Thymus (tissue), 11 donors: ENCODE results near the gene CTDNEP1. TPM values are rescaled to one million over a fixed set of nuclear protein-coding genes. Genes with fewer than 3 reads are reported as not detected.

Source experiments
- DNase-seq, 9 donors: peaks; one replicate each; pipeline ENCODE4 v3.0.0-alpha.2; 2013; ENCODE audit warnings: low spot score in 9 of 9, low read depth in 6 of 9, missing footprints in 1 of 9
- H3K27ac ChIP-seq, 2 donors: one replicate each; pipeline ENCODE4 v1.5.1; 2013; ENCODE audit warnings: control low read depth in 1 of 2, low read depth in 1 of 2, low read length in 1 of 2, mild to moderate bottlenecking in 1 of 2, moderate library complexity in 1 of 2
- H3K27me3 ChIP-seq, 2 donors: one replicate each; pipeline ENCODE4 v1.5.1; 2013; ENCODE audit warnings: low read length in 1 of 2; ENCODE audit not compliant: control insufficient read depth in 2 of 2, insufficient read depth in 1 of 2
- H3K36me3 ChIP-seq, 2 donors: one replicate each; pipeline ENCODE4 v1.5.1; 2013; ENCODE audit warnings: low read length in 1 of 2, mild to moderate bottlenecking in 1 of 2, moderate library complexity in 1 of 2; ENCODE audit not compliant: control insufficient read depth in 2 of 2, insufficient read depth in 2 of 2
- H3K4me1 ChIP-seq, 2 donors: one replicate each; pipeline ENCODE4 v1.5.1; 2013; ENCODE audit warnings: low read length in 2 of 2; ENCODE audit not compliant: control insufficient read depth in 2 of 2, insufficient read depth in 2 of 2
- H3K4me3 ChIP-seq, 2 donors: one replicate each; pipeline ENCODE4 v1.5.1; 2013; ENCODE audit warnings: low read length in 2 of 2, control low read depth in 1 of 2, mild to moderate bottlenecking in 1 of 2
- H3K9me3 ChIP-seq, 2 donors: one replicate each; pipeline ENCODE4 v1.5.1; 2013; ENCODE audit warnings: low read length in 1 of 2, mild to moderate bottlenecking in 1 of 2; ENCODE audit not compliant: control insufficient read depth in 2 of 2, insufficient read depth in 1 of 2
- WGBS: extraction: QIAGEN DNeasy Blood & Tissue Kit; methylation state at CpG from one replicate; pipeline ENCODE4 v1.1.7; 2013; 5-methylcytosine and 5-hydroxymethylcytosine counted together
- polyA plus RNA-seq: library from polyadenylated mRNA; stranded (reverse); fragments of 200-250 nt; gene quantifications from one replicate; pipeline ENCODE4 v1.2.3, GENCODE V29; 2013
- total RNA-seq: library from RNA; stranded (reverse); fragments of 120-200 nt; gene quantifications from one replicate; pipeline ENCODE4 v1.2.4, GENCODE V29; 2013
- donor health status: healthy.

Gene CTDNEP1
- total and polyA plus RNA-seq, 2 donors = 19.5 to 79.7 TPM

DNA sequence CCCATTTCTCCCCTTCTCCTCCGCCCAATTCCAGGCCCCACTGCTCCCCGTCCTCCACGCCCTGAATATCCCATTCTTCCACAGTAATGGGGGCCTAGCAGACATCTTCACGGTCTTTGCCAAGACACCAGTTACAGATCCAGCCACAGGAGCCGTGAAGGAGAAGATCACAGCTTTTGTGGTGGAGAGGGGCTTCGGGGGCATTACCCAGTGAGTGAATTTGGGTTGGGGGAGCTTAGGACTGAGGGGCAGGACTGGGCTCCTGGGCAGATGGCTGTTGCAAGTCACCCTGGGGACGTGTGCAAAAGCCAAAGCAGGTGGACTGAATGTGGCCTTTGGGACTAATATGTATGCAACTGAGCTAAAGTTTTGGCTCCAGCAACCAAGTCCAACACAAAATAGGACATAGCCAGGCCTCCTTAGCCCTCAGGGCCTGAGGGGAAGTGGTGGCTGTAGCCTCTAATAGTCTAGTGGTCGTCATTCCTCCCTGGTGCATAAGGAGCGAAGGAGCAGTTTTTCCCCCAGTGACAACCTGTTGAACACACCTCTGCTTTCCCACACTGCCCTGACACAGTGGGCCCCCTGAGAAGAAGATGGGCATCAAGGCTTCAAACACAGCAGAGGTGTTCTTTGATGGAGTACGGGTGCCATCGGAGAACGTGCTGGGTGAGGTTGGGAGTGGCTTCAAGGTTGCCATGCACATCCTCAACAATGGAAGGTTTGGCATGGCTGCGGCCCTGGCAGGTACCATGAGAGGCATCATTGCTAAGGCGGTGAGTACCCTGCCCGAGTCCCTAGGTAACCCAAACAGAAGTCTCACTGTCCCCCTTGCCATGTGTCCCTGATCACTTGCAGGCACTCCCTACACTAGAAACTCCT is 29.2 kb downstream of the CTDNEP1 start:
- Histone ChIP-seq H3K4me1 (peaks cover 27 to 37% of the 10 kb centered on the region in 2 donors), H3K4me3 (no peak overlapping the region), H3K9me3 (peaks cover 0 to 3% of the 10 kb centered on the region in 2 donors), H3K36me3 (peaks cover 56 to 58% of the 10 kb centered on the region in 2 donors), H3K27ac (peak overlapping the region in 1 of 2 donors; percentile 9), H3K27me3 (no peaks in the 10 kb centered on the region)
- 97% methylated on average over 15 of the region's 15 CpGs for WGBS
- DNase-seq = no peak

DNA sequence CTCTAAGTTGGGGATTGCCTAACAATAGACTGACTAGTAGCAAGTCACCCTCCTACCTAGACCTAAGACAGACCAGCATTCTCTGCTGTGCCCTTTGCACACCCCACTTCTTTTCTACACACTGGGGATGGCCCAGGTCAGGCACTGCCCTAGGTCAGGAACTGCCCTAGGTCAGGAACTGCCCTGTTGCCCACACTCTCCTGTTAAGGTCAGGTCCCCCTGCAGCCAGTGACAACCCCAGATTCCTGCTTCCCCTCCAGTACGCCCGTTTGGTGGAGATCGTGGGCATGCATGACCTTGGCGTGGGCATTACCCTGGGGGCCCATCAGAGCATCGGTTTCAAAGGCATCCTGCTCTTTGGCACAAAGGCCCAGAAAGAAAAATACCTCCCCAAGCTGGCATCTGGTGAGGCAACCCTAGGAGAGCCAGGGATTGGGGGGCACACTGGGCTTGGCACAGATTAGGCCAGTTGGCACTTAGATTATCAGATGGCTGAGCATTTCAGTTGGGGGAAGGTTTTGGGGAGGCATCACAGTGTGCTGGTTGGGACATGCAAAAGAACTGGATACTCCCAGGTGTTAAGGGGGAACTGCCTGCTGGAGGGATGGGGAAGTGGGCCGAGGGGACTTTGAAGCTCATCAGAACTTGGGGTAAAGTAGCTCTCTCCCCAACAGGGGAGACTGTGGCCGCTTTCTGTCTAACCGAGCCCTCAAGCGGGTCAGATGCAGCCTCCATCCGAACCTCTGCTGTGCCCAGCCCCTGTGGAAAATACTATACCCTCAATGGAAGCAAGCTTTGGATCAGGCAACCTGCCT is 30.0 kb downstream of the CTDNEP1 start:
- Histone ChIP-seq H3K36me3 (peaks cover 47 to 50% of the 10 kb centered on the region in 2 donors), H3K4me1 (peaks cover 32 to 43% of the 10 kb centered on the region in 2 donors), H3K9me3 (peaks cover 0 to 3% of the 10 kb centered on the region in 2 donors), H3K27ac (peak overlapping the region in 1 of 2 donors; percentile 3), H3K4me3 (no peak overlapping the region), H3K27me3 (no peaks in the 10 kb centered on the region)
- WGBS = 87% methylated on average over 10 of the region's 10 CpGs
- DNase-seq = no peak

DNA sequence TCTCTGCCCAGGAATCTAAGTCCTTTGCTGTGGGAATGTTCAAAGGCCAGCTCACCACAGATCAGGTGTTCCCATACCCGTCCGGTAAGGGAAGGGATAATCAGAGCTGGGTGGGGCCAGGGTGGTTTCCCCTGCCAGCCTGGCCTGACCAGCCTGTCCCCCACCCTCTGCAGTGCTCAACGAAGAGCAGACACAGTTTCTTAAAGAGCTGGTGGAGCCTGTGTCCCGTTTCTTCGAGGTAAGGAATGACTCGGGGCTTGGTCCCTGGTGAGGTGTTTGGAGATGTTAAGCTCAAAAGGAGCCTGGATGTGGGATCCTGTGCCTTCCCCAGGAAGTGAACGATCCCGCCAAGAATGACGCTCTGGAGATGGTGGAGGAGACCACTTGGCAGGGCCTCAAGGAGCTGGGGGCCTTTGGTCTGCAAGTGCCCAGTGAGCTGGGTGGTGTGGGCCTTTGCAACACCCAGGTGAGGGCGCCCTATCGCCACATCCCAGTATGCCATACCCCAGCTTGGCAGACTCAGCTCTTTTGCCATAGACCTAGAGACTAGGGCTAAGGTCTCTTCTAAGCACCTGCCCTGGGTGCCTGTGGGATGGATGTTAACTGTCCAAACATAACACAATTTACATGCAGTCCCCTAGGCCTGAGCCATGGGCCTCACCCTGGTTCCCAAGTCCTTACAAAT is 30.8 kb downstream of the CTDNEP1 start:
- DNase-seq = peak in 2 of 9 donors; percentile 53 to 69
- H3K4me1 ChIP-seq = peaks cover 39 to 50% of the 10 kb centered on the region in 2 donors
- H3K9me3 ChIP-seq = peaks cover 0 to 3% of the 10 kb centered on the region in 2 donors
- H3K27me3 ChIP-seq = no peaks in the 10 kb centered on the region
- H3K36me3 ChIP-seq = peaks cover 40 to 43% of the 10 kb centered on the region in 2 donors
- peak overlapping the region; percentile 72 to 94 for H3K4me3 ChIP-seq
- peak overlapping the region; percentile 89 to 90 for H3K27ac ChIP-seq
- WGBS = 51% methylated on average over 11 of the region's 11 CpGs

DNA sequence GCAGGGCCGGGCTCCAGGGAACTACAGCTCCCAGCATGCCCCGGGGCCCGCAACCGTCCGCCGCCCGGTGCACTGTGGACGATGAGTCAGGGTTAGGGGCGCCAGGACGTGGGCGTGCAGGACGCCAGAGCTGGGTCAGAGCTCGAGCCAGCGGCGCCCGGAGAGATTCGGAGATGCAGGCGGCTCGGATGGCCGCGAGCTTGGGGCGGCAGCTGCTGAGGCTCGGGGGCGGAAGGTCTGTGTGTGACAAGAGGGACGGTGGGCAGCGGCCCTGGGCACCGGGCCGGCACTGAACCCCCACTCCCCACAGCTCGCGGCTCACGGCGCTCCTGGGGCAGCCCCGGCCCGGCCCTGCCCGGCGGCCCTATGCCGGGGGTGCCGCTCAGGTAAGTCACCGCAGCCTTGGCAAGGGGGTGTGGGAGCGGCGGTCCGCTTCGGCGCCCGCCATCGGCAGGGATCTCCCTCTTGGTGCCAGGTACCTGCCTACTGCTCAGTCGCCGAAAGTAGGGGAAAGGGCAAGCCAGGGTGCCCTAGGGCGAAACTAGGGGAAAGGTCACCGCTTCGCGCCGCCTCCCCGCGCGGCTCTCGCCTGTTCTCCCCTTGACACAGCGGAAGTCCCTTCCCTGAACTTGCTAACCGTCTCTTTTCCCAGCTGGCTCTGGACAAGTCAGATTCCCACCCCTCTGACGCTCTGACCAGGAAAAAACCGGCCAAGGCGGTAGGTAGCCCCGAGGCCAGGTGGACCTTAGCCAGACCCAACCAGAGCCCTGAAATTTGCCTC is 31.5 kb downstream of the CTDNEP1 start, which contains the start of the genes ACADVL and DLG4:
Gene ACADVL (plus strand): TSS at position 127 of the 781 bp plus-strand sequence. CDS start 47 bp downstream, at position 174.
Gene DLG4 (minus strand): TSS at position 25 of the 781 bp plus-strand sequence.
- Histone ChIP-seq H3K4me1 (peaks cover 43 to 58% of the 10 kb centered on the region in 2 donors), H3K4me3 (peak within 1 kb of the TSS; percentile 72 to 94), H3K27ac (peak within 1 kb of the TSS; percentile 89 to 90), H3K9me3 (peaks cover 0 to 3% of the 10 kb centered on the region in 2 donors), H3K27me3 (no peaks in the 10 kb centered on the region), H3K36me3 (peaks cover 33 to 36% of the 10 kb centered on the region in 2 donors)
- under 1% methylated on average over 63 of the region's 63 CpGs for WGBS
- DNase-seq = peak in 3 of 9 donors; percentile 70 to 84 (median 74)

DNA sequence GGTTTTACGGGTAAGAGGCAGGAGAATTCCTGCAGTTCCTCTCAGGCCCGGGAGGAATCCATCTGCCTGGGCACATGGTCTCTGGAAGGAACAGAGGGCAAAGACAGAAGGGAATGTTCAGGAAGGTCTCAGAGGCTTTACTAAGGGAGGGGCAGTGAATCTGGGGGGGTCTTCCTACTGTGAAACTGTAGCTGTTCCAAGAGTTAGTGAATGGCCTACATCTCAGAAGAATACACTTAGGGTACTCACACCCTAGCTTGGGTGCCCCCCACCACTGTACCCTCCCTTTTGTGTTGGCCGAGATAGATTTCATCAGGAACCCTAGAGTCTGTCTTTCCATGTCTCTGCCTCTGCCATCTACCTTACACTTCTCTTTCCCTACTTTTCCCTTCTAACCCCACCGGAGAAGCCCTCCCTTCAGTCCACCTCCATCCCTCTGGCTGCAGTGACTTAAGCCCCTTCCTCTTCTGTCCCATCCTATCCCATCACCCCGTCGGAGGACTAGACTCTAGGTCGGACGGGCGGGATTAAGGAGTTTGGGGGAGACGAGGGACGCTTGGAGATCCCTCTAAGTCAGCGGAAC is 32.2 kb downstream of the CTDNEP1 start:
- H3K4me3 ChIP-seq = peak overlapping the region; percentile 72 to 94

DNA sequence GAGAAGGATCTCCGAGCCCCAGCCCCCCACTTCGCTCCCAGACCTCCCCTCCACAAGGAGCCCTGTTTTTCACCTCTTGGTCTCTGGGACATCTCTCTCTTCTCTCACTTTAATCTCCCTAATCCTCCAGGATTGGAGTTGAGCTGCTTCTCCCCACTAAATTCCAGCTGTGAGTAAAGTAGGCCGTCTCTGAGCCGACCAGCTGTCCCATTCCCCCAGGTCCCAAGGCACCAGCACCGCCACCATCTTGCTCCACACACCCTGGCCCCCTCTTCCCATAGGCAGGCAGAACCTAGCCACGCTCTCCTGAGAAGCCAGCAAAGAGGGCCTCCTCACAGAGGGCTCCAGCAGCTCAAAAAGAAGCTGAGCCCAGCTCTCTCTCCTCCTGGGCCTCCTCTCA is 32.8 kb downstream of the CTDNEP1 start:
- Histone ChIP-seq H3K27ac (peak overlapping the region; percentile 37 to 90), H3K4me1 (peaks cover 48 to 70% of the 10 kb centered on the region in 2 donors), H3K27me3 (no peaks in the 10 kb centered on the region), H3K36me3 (peaks cover 20 to 24% of the 10 kb centered on the region in 2 donors), H3K4me3 (no peak overlapping the region), H3K9me3 (peaks cover 0 to 3% of the 10 kb centered on the region in 2 donors)
- WGBS = 81% methylated on average over 6 of the region's 6 CpGs
- DNase-seq = no peak

More for the DNA sequence above, 32.2 kb downstream of the CTDNEP1 start:
- DNase-seq = peak in 1 of 9 donors; percentile 15
- Histone ChIP-seq H3K36me3 (peaks cover 26 to 30% of the 10 kb centered on the region in 2 donors), H3K4me1 (peaks cover 46 to 64% of the 10 kb centered on the region in 2 donors), H3K9me3 (peaks cover 0 to 3% of the 10 kb centered on the region in 2 donors), H3K27ac (peak overlapping the region; percentile 89 to 90), H3K27me3 (no peaks in the 10 kb centered on the region)
- WGBS = 21% methylated on average over 12 of the region's 12 CpGs

DNA sequence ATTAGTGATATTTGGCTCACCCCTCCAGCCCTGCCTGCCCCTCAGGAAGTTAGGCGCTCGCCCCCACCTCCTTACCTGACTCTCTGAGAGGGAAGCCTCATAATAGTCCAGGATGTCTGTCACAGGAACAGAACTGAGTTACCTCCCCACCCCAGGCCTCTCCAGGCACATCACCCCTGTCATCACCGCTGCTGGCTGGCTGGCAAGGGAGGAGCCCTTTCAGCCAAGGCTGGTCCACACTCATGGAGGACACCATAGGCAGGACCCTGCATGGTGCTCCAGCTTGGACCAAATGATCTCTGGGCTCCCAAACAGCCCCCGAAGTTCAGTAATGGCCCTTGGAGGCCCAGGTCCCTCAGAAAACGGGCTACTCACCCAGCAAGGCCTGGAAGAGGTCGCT is 33.4 kb downstream of the CTDNEP1 start:
- DNase-seq = peak in 1 of 9 donors; percentile 45
- H3K4me1 ChIP-seq = peaks cover 53 to 76% of the 10 kb centered on the region in 2 donors
- no peaks in the 10 kb centered on the region for H3K27me3 ChIP-seq
- peak overlapping the region; percentile 58 to 65 for H3K4me3 ChIP-seq
- WGBS = 79% methylated on average over 6 of the region's 6 CpGs
- H3K9me3 ChIP-seq = peaks cover 0 to 3% of the 10 kb centered on the region in 2 donors
- peak overlapping the region; percentile 64 to 90 for H3K27ac ChIP-seq
- peaks cover 14 to 18% of the 10 kb centered on the region in 2 donors for H3K36me3 ChIP-seq
